Fibroblast of lung (primary cell): ENCODE measurements around the gene DAPK1. TPM values are rescaled to one million over a fixed set of nuclear protein-coding genes. Genes with fewer than 3 reads are reported as not detected.

Experiments
- DNase-seq, 2 donors: peaks; one replicate each; pipeline versions ENCODE4 v3.0.0 to v3.0.0-alpha.2; 2010; ENCODE audit warnings: low read depth in 2 of 2
- H2AFZ ChIP-seq: 2 replicates; pipeline ENCODE4 v1.5.1; 2012; ENCODE audit warnings: low read length, control low read depth, inconsistent platforms
- H3K27ac ChIP-seq: 2 replicates; pipeline ENCODE4 v1.5.1; 2011; ENCODE audit warnings: low read length, control low read depth; ENCODE audit not compliant: insufficient read depth
- H3K27me3 ChIP-seq: 2 replicates; pipeline ENCODE4 v1.5.1; 2011; ENCODE audit warnings: mild to moderate bottlenecking, low read length; ENCODE audit not compliant: control insufficient read depth, insufficient read depth
- H3K36me3 ChIP-seq: 2 replicates; pipeline ENCODE4 v1.5.1; 2011; ENCODE audit warnings: low read length; ENCODE audit not compliant: control insufficient read depth, insufficient read depth
- H3K4me1 ChIP-seq: 2 replicates; pipeline ENCODE4 v1.5.1; 2011; ENCODE audit warnings: low read length; ENCODE audit not compliant: control insufficient read depth, insufficient read depth; ENCODE audit errors: extremely low read depth
- H3K4me2 ChIP-seq: 2 replicates; pipeline ENCODE4 v1.5.1; 2011; ENCODE audit warnings: low read length, control low read depth; ENCODE audit not compliant: insufficient read depth; ENCODE audit errors: extremely low read depth
- H3K4me3 ChIP-seq, 4 experiments: fragments of 200-600 bp in 1 of 4; sonication (generic) in 1 of 4; replicated peaks in 1 of 4; 2 replicates each; pipeline ENCODE4 v1.5.1; 2011 to 2016; ENCODE audit warnings: low read length in 4 of 4, low read depth in 3 of 4, mild to moderate bottlenecking in 3 of 4, control low read depth in 2 of 4, inconsistent platforms in 1 of 4, mixed read lengths in 1 of 4; ENCODE audit not compliant: insufficient read depth in 1 of 4; ENCODE audit errors: control extremely low read depth in 1 of 4
- H3K79me2 ChIP-seq: 2 replicates; pipeline ENCODE4 v1.5.1; 2012; ENCODE audit warnings: mild to moderate bottlenecking, low read length, inconsistent platforms; ENCODE audit not compliant: control insufficient read depth, insufficient read depth
- H3K9ac ChIP-seq: 2 replicates; pipeline ENCODE4 v1.5.1; 2011; ENCODE audit warnings: mild to moderate bottlenecking, low read length, control low read depth; ENCODE audit not compliant: insufficient read depth
- H3K9me3 ChIP-seq: 2 replicates; pipeline ENCODE4 v1.5.1; 2012; ENCODE audit warnings: low read depth, low read length; ENCODE audit not compliant: control insufficient read depth, insufficient read depth
- H4K20me1 ChIP-seq: 2 replicates; pipeline ENCODE4 v1.5.1; 2011; ENCODE audit warnings: low read length; ENCODE audit not compliant: control insufficient read depth, insufficient read depth; ENCODE audit errors: extremely low read depth
- CTCF ChIP-seq, 2 donors: IDR thresholded peaks in 1 of 2; conservative IDR thresholded peaks in 1 of 2; 1 replicate in 1 of 2; 2 replicates in 1 of 2; pipeline ENCODE4 v1.5.1; 2011 to 2012; ENCODE audit warnings: low read length in 2 of 2, control low read depth in 1 of 2, inconsistent platforms in 1 of 2, low read depth in 1 of 2, mild to moderate bottlenecking in 1 of 2
- EZH2 ChIP-seq: IDR thresholded peaks from 2 replicates; pipeline ENCODE4 v1.5.1; 2012; ENCODE audit warnings: low read length, control low read depth, mild to moderate bottlenecking; ENCODE audit errors: missing control alignments
- polyA plus RNA-seq, 2 donors: library from polyadenylated mRNA; depleted of rRNA in 1 of 2; stranded (reverse) in 1 of 2; unstranded in 1 of 2; fragments of >200 nt; gene quantifications; 2 replicates each; pipeline ENCODE4 v1.2.1, GENCODE V29; 2011 to 2012; ENCODE audit warnings: missing spikeins in 1 of 2
- total RNA-seq: library from RNA; depleted of rRNA; stranded (reverse); fragments of >200 nt; gene quantifications from 2 replicates; pipeline ENCODE4 v1.2.1, GENCODE V29; 2014

Gene DAPK1
- total and polyA plus RNA-seq, 2 donors (not counting 1 experiment from before 2014, with no cell fraction given): 1.1 to 15.5 TPM

GRCh38 chr9:87704342-87704741 is 206.7 kb downstream of the DAPK1 start:
- H3K4me2 ChIP-seq: no peak overlapping the region
- no peak for TF ChIP-seq CTCF (conservative IDR thresholded peaks at IDR 0.05 in 1 of 2, IDR thresholded peaks at IDR 0.05 in 1 of 2; ENCODE audit: low read depth in 1 of 2, low read length in 2 of 2)
- no peak for TF ChIP-seq EZH2
- no peaks in the 10 kb centered on the region for H4K20me1 ChIP-seq
- no peak for DNase-seq
- H3K79me2 ChIP-seq: no peaks in the 10 kb centered on the region
- H3K9ac ChIP-seq: no peak overlapping the region
- no peaks in the 10 kb centered on the region for H3K9me3 ChIP-seq
- H3K27me3 ChIP-seq: no peaks in the 10 kb centered on the region
- H3K27ac ChIP-seq: no peak overlapping the region
- H3K4me1 ChIP-seq: no peaks in the 10 kb centered on the region
- H3K36me3 ChIP-seq: no peaks in the 10 kb centered on the region
- no peak overlapping the region for H2AFZ ChIP-seq
- no peak overlapping the region for H3K4me3 ChIP-seq

- Histone ChIP-seq H3K4me3 (no peak overlapping the region), H3K9ac (no peak overlapping the region), H3K79me2 (no peaks in the 10 kb centered on the region), H3K27ac (no peak overlapping the region), H2AFZ (no peak overlapping the region), H3K9me3 (no peaks in the 10 kb centered on the region), H4K20me1 (no peaks in the 10 kb centered on the region), H3K4me2 (no peak overlapping the region), H3K27me3 (no peaks in the 10 kb centered on the region), H3K4me1 (no peaks in the 10 kb centered on the region), H3K36me3 (no peaks in the 10 kb centered on the region)
- TF ChIP-seq CTCF (conservative IDR thresholded peaks at IDR 0.05 in 1 of 2, IDR thresholded peaks at IDR 0.05 in 1 of 2; ENCODE audit: low read depth in 1 of 2, low read length in 2 of 2) (no peak), EZH2 (no peak)
- DNase-seq: no peak
These were observed 208.5 kb downstream of the DAPK1 start for GRCh38 chr9:87706066-87706739.

- Histone ChIP-seq H3K4me1 (peaks cover 14% of the 10 kb centered on the region), H3K9ac (no peak overlapping the region), H3K27me3 (no peaks in the 10 kb centered on the region), H3K79me2 (no peaks in the 10 kb centered on the region), H3K4me2 (no peak overlapping the region), H3K36me3 (no peaks in the 10 kb centered on the region), H3K27ac (no peak overlapping the region), H4K20me1 (no peaks in the 10 kb centered on the region), H2AFZ (no peak overlapping the region), H3K9me3 (no peaks in the 10 kb centered on the region), H3K4me3 (no peak overlapping the region)
- DNase-seq: peak; percentile 6 to 42
- TF ChIP-seq EZH2 (no peak), CTCF (conservative IDR thresholded peaks at IDR 0.05 in 1 of 2, IDR thresholded peaks at IDR 0.05 in 1 of 2; ENCODE audit: low read depth in 1 of 2, low read length in 2 of 2) (no peak)
These were observed 210.3 kb downstream of the DAPK1 start for GRCh38 chr9:87707805-87708506.
